ENCODE measurements around the gene C19orf12.

DNA sequence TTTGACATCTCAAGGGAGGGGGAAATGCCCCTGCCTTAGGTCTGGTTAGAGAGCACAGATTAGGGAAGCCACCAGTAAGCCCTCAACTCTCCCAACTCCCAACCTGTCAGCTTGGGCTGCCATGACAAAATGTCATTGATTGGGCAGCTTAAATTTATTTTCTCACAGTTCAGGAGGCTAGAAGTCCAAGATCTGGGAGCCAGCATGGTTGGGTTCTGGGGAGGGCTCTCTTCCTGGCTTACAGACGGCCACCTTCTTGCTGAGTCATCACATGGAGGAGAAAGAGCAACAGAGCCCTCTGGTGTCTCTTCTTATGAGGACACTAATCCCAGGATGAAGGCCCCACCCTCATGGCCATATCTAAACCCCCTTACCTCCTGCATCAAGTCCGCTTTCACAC, 24.2 kb downstream of the C19orf12 start:
- TF ChIP-seq CTCF (conservative IDR thresholded peaks at IDR 0.05 in 1 of 2, IDR thresholded peaks at IDR 0.05 in 1 of 2; ENCODE audit: low read depth in 1 of 2, low read length in 2 of 2) = peak in 1 of 2 donors; percentile 34
- TF ChIP-seq EZH2 (IDR thresholded peaks at IDR 0.05; ENCODE audit: low read length, missing control alignments) = no peak
